Measurements from ENCODE around the gene C19orf25.

GRCh38 chr19:1511318-1512317, 32.6 kb upstream of the C19orf25 start:
- no peak for TF ChIP-seq CTCF (conservative IDR thresholded peaks at IDR 0.05; ENCODE audit: low read depth, low read length)
- no peak for TF ChIP-seq EZH2 (IDR thresholded peaks at IDR 0.05; ENCODE audit: borderline replicate concordance, low read depth, low read length, poor library complexity, severe bottlenecking)
